PC-9 (cell line): Measurements from ENCODE around the gene PDE10A.

Source experiments
- CTCF ChIP-seq: fragments of 200-600 bp; sonication (generic); conservative IDR thresholded peaks from 2 replicates; pipeline ENCODE4 v1.6.1; 2017; ENCODE audit warnings: mixed run types, antibody characterized with exemption, mild to moderate bottlenecking, moderate library complexity
- EZH2 ChIP-seq: fragments of 200-600 bp; sonication (generic); IDR thresholded peaks from 2 replicates; pipeline ENCODE4 v1.8.0; 2017; ENCODE audit warnings: antibody characterized with exemption, low read depth

- TF ChIP-seq CTCF (no peak), EZH2 (no peak)
These were observed 22.3 kb upstream of the PDE10A start for GRCh38 chr6:165685302-165685701.
